ENCODE data around the gene CEP85L. TPM values are rescaled to one million over a fixed set of nuclear protein-coding genes. Genes with fewer than 3 reads are reported as not detected.
"Not testable (repeated sequence)": the region's sequence is repeated elsewhere in the genome, so short reads cannot be mapped to it uniquely, and the experiment has no call there.

The CEP85L gene
- total RNA-seq, 1 donor from 2014 or later, result 68.9 TPM

DNA sequence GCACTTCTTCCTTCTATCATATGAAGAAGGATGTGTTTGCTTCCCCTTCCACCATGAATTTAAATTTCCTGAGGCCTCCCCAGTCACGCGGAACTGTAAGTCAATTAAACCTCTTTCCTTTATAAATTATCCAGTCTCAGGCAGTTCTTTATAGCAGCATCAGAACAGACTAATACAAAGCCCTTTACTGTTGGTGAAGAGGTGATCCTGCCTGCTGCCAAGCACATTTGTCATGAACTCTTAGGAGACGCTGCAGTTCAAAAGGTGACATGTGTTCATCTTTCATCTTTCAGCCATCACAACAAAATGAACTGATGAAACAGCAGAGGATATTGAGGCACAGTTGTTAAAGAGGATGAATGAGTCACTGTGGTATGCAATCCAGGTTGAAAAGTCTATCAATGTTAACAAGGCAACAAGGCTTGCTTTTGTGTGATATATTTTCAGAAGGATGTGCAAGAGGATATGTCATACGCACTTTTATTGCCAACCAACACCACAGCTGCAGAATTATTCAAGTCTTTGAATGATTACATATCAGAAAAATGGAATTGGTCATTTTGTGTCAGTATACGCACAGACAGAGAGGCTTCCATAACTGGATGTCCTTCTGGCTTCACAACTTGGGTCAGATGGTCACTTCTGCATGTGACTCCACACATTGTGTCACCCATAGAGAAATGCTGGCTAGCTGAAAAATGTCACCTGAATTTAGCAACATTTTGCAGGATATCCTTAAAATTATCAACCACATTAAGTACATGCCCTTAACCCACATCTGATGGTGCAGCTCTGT, 155.7 kb downstream of the CEP85L start:
- no peak for DNase-seq

- no peak for DNase-seq
Observed at GRCh38 chr6:118494091-118494490, 157.3 kb downstream of the CEP85L start.

DNA sequence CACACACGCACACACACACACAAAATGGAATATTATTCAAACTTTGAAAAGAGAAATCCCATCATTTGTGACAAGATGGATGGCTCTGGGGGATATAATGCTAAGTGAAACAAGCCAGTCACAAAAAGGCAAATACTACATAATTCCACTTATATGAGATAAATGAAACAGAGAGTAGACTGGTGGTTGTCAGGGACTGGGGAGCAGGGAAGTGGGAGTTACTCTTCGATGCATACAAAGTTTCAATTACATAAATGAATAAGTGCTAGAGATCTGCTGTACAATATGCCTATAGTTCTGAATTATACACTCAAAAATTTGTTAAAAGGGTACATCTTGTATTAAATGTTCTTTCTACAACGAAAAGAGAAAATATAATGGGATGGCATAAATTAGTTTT, 161.4 kb downstream of the CEP85L start:
- DNase-seq, result no peak

DNA sequence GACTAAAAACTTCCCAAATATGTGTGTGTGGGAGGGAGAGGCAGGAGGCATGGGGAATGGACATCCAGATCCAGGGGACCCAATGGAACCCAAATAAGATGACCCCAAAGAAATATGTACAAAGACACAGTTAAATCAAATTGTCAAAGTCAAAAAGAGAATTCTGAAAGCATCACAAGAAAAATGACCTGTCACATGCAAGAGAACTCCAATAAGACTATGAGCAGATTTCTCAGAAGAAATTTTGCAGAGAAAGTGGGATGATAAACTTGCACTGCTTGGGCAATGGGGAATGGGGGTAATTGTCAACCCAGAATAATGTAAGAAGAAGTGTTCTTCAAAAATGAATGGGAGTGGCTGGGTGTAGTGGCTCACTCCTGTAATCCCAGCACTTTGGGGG, 162.8 kb downstream of the CEP85L start:
- DNase-seq, result no peak

GRCh38 chr6:118485601-118486550, 165.5 kb downstream of the CEP85L start:
- DNase-seq, result no peak

DNA sequence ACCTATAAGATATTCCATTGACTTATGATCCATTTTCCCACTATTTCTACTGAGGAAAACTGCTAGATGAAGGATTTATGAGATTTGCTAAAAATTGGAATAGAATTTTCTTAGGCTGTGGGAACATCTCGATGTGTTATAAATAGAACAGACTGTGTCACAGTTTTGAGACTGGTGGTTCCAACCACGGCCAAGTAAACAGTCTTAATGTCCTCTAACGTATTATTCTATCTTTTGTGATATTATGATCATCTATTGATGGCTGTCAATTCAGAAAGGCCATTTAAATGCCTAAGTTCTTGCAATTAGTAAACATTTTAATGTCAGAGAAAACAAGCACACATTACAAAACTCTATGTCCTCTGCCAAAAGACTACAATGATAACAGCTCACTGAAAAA, 174.8 kb downstream of the CEP85L start:
- no peak for DNase-seq

GRCh38 chr6:118473266-118473665, 178.1 kb downstream of the CEP85L start:
- DNase-seq, result no peak

DNA sequence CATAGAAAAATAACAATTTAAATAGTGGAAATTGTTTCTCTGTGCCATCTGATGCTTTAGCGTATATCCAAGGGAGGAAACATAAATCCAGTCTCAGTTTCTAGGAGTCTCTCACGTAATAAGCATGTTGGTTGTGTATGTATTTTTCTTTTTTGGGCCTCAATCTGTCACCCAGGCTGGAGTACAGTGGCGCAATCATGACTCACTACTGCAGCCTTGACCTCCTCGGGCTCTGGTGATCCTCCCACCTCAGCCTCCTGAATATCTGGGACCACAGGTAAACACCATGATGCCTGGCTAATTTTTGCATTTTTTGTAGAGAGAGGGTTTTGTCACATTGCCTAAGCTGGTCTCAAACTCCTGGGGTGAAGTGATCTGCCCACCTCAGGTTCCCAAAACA, 181.9 kb downstream of the CEP85L start:
- DNase-seq, result no peak

GRCh38 chr6:118468682-118469465, 182.5 kb downstream of the CEP85L start:
- DNase-seq, result peak; percentile 13

GRCh38 chr6:118467181-118467580, 184.2 kb downstream of the CEP85L start:
- DNase-seq, result no peak

DNA sequence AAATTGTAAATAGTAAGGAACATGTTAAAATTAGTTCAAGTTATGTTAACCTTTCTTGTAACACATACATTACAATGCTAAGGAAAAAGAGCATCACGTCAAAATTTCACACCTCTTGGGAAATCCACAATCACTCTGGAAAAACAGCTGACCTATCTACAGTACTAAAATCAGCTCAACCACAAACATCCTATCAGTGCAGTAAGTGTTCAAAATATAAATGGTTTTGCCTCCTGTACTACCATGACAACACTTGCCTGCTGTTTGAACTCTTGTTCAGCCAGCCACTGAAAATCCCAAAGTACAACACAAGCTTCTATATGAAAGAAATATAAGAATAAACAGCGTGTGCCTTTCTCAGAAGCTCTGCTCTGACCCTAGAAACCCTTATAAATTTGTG, 186.8 kb downstream of the CEP85L start:
- DNase-seq, result no peak

- no peak for DNase-seq
Observed at GRCh38 chr6:118460958-118461470, 190.4 kb downstream of the CEP85L start.

DNA sequence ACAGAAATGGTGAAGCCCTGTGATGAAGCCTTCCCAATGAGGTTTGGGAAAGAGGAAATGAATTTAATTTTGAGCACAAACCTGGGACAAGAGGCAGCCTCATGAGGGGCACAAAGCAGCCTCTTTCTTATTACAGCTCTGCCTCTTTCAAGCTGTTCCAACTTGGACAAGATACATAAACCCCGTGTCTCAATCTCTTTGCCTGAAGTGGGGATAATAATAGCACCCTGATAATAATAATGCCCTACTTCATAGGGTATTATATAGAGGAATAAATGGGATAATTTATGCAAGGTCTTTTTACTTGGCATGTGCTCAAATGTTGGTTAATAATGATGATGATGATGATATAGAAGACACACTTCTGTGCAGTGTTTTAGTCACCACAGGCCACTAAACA, 194.4 kb downstream of the CEP85L start:
- DNase-seq, result no peak

GRCh38 chr6:118451839-118452238, 199.6 kb downstream of the CEP85L start:
- no peak for DNase-seq

- no peak for DNase-seq
Observed at GRCh38 chr6:118444796-118445195, 206.6 kb downstream of the CEP85L start.

DNA sequence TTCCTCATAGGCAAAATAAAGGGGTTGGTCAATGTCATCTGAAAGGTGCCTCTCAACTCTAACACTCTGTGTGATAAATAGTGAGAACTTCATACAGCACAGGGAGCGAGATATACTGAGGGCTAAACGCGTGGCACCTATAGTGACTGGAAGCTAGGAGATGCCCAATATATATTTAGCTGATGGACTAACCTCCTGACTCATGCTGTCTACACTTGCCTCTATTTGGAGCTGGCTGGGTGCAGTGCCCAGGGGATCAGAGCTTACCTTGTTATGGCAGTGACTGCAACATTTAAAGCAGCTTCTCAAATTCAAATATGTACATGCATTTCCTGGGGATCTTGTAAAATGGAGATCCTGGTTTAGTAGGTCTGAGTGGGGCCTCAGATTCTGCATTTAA, 214.9 kb downstream of the CEP85L start:
- DNase-seq, result no peak

DNA sequence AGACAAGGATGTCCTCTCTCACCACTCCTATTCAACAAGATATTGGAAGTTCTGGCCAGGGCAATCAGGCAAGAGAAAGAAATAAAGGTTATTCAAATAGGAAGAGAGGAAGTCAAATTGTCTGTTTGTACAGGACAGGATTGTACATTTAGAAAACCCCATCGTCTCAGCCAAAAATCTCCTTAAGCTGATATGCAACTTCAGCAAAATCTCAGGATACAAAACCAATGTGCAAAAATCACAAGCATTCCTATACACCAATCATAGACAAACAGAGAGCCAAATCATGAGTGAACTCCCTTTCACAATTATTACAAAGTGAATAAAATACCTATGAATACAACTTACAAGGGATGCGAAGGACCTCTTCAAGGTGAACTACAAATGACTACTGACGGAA, 217.2 kb downstream of the CEP85L start:
- not testable (repeated sequence) for DNase-seq

- DNase-seq, result not testable (repeated sequence)
Observed at GRCh38 chr6:118421312-118421711, 230.1 kb downstream of the CEP85L start.

DNA sequence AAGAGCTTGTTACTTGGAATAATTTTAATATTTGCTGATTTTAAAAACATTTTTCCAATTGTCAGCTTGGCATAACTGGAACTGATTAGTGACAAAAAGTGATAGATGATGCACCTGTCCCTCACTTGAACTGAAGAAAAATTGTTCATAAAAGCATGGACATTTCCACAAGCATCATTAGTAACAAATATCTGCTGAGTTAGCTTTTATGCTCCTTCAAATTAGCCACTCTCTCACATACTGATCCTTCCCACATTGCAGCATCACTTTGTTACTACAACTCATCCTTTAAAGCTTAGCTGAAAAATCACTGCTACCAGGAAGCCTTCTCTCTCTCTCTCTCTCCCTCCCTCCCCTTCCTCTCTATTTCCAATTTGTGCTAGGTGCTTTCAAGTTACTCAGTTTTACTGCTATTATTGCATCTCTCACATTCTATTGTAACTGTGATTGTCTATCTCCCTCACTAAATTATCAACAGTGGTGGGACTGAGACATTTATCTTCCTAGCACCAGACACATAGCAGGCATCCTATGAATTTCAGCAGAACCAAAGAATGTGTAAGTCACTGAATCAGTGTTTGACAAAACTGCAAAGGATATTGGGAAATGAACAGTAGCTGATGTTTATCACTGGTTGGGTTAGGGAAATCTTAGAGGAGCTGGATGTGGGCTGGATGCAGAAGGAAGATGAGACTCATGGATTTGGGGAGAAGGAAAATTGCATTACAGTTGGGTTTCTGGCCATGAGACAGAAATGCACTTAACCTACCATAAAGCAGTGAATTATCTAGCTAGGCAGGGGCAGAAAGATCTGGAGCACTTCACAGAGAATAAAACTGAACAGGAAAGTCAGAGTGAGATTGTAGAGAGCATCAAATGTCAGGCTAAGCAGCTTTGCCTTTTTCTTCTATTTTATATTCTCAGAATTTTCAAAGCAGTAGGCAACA, 231.7 kb downstream of the CEP85L start:
- no peak for DNase-seq
